ENCODE data around the gene ACTG2. TPM values are rescaled to one million over a fixed set of nuclear protein-coding genes. Genes with fewer than 3 reads are reported as not detected.
A peak's percentile ranks its signal among the peaks of the same experiment; 100 is the strongest.
"Not testable (repeated sequence)": the region's sequence is repeated elsewhere in the genome, so short reads cannot be mapped to it uniquely, and the experiment has no call there.

The ACTG2 gene
- polyA plus RNA-seq, 2 donors = 343 to 660 TPM

DNA sequence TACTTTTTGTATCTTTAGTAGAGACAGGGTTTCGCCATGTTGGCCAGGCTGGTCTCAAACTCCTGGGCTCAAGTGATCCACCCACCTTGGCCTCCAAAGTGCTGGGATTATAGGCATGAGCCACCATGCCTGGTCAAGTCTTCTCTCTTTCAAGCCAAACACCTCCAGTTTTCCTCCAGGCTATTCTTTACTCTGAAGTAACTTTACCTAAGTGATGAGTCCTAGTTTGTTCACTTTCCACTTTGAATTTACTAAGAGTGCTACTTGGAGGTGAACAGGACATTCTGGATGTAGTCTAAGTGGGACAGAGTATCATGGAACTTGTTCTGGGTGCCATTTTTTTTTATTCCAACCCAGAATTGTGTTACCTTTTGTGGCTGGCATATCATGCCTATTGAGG is 47.3 kb downstream of the ACTG2 start:
- H3K27ac ChIP-seq (ENCODE audit: low read depth in 2 of 2, low read length in 1 of 2) = peak overlapping the region; percentile 58 to 74
- not testable (repeated sequence) for H3K9me3 ChIP-seq (ENCODE audit: control insufficient read depth in 2 of 2, insufficient read depth in 1 of 2, low read depth in 1 of 2, low read length in 1 of 2); H3K4me3 ChIP-seq (ENCODE audit: low read depth in 1 of 2, low read length in 2 of 2); H3K27me3 ChIP-seq (ENCODE audit: control insufficient read depth in 1 of 2, insufficient read depth in 2 of 2, low read length in 2 of 2); H3K4me1 ChIP-seq (ENCODE audit: control insufficient read depth in 2 of 2, insufficient read depth in 2 of 2, low read length in 1 of 2); H3K36me3 ChIP-seq (ENCODE audit: control insufficient read depth in 2 of 2, insufficient read depth in 2 of 2, low read length in 1 of 2)
- WGBS, 2 donors = 60 to 76% methylated on average over 1 of the region's 1 CpG

DNA sequence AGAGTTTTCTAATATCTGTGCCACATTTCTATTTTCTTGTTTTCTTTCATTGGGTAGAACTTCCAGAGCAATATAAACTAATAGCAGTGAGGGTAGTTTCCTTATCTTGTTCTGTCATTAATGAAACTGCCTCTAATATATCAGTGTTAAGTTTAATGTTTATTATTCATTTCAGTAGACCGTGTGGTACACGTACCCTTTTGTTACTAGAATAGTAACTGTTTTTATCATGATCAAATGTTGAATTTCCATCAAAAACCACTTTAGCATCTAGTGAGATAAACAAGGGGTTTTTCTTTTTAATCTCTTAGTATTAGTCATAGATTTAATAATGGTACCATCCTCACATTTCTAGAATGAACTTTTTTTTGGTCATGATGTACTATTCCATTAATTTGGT is 49.9 kb downstream of the ACTG2 start:
- peaks cover 2 to 5% of the 10 kb centered on the region in 2 donors for H3K4me1 ChIP-seq (ENCODE audit: control insufficient read depth in 2 of 2, insufficient read depth in 2 of 2, low read length in 1 of 2)
- H3K4me3 ChIP-seq (ENCODE audit: low read depth in 1 of 2, low read length in 2 of 2) = no peak overlapping the region
- H3K27me3 ChIP-seq (ENCODE audit: control insufficient read depth in 1 of 2, insufficient read depth in 2 of 2, low read length in 2 of 2) = no peaks in the 10 kb centered on the region
- no peak overlapping the region for H3K27ac ChIP-seq (ENCODE audit: low read depth in 2 of 2, low read length in 1 of 2)
- WGBS, 2 donors = 53% methylated on average over 2 of the region's 2 CpGs
- peaks cover 4 to 11% of the 10 kb centered on the region in 2 donors for H3K36me3 ChIP-seq (ENCODE audit: control insufficient read depth in 2 of 2, insufficient read depth in 2 of 2, low read length in 1 of 2)
- H3K9me3 ChIP-seq (ENCODE audit: control insufficient read depth in 2 of 2, insufficient read depth in 1 of 2, low read depth in 1 of 2, low read length in 1 of 2) = no peaks in the 10 kb centered on the region

DNA sequence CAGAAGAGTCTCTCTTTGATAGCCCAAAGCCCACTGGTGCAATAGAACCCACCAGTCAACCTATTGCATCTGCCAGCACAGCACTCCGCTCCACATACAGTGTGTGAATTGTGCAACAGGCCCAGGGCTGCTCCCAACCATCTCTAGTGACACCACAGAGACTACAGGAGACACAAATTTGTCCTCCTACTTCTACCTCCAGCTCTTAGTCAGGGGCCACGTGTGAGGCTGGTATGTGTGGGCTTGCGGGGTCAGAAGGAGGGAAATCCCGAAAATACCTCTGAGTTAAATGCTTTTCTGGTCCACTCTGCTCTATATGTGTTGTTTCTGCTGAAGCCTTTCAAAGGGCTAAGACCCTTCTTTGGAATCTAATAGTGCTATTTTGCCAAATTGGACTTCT is 51.9 kb downstream of the ACTG2 start:
- Histone ChIP-seq H3K9me3 (ENCODE audit: control insufficient read depth in 2 of 2, insufficient read depth in 1 of 2, low read depth in 1 of 2, low read length in 1 of 2) (no peaks in the 10 kb centered on the region), H3K4me3 (ENCODE audit: low read depth in 1 of 2, low read length in 2 of 2) (no peak overlapping the region), H3K27me3 (ENCODE audit: control insufficient read depth in 1 of 2, insufficient read depth in 2 of 2, low read length in 2 of 2) (no peaks in the 10 kb centered on the region), H3K36me3 (ENCODE audit: control insufficient read depth in 2 of 2, insufficient read depth in 2 of 2, low read length in 1 of 2) (peaks cover 7 to 19% of the 10 kb centered on the region in 2 donors), H3K4me1 (ENCODE audit: control insufficient read depth in 2 of 2, insufficient read depth in 2 of 2, low read length in 1 of 2) (peaks cover 2% of the 10 kb centered on the region in 2 donors), H3K27ac (ENCODE audit: low read depth in 2 of 2, low read length in 1 of 2) (no peak overlapping the region)
- 86 to 88% methylated on average over 4 of the region's 4 CpGs for WGBS, 2 donors

DNA sequence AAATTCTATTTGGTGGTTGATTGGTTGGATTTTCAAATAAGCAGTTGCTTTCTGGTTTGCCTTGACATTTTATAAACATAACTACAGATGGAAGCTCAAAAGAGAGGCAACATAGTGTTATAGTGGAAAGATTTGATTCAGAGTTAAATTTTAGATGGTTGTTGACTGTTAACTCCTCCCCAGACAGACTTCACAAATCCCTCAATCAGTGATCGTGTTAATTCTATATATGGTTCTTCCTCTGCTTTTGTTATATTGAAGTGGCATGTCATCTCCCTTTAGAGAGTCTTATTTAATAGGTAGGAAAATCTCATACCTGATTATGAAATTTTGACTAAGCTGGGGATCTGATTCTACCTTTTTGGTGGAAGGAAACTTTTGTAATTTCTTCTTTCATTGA is 53.4 kb downstream of the ACTG2 start:
- no peaks in the 10 kb centered on the region for H3K4me1 ChIP-seq (ENCODE audit: control insufficient read depth in 2 of 2, insufficient read depth in 2 of 2, low read length in 1 of 2)
- no peaks in the 10 kb centered on the region for H3K27me3 ChIP-seq (ENCODE audit: control insufficient read depth in 1 of 2, insufficient read depth in 2 of 2, low read length in 2 of 2)
- H3K27ac ChIP-seq (ENCODE audit: low read depth in 2 of 2, low read length in 1 of 2) = no peak overlapping the region
- H3K36me3 ChIP-seq (ENCODE audit: control insufficient read depth in 2 of 2, insufficient read depth in 2 of 2, low read length in 1 of 2) = peaks cover 10 to 24% of the 10 kb centered on the region in 2 donors
- H3K4me3 ChIP-seq (ENCODE audit: low read depth in 1 of 2, low read length in 2 of 2) = no peak overlapping the region
- H3K9me3 ChIP-seq (ENCODE audit: control insufficient read depth in 2 of 2, insufficient read depth in 1 of 2, low read depth in 1 of 2, low read length in 1 of 2) = no peaks in the 10 kb centered on the region
- WGBS, 2 donors = 73 to 85% methylated on average over 1 of the region's 1 CpG

DNA sequence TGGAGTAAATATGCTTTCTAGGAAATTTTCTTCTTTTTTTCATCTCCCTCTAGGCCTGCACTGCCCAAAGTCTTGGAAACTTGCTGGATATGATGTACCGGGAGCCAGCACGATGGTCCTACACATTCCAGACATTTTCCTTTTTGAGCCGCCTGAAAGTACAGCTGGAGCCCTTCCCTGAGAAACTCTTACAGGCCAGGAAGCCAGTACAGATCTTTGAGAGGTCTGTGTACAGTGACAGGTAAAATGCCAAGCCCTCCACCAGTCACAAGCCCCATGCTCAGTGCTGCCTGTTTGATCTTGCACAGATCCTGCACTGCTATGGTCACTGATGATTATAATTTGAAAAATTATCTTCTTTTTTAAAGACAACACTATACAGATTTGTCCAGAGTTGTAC is 53.9 kb downstream of the ACTG2 start:
- peaks cover 10 to 24% of the 10 kb centered on the region in 2 donors for H3K36me3 ChIP-seq (ENCODE audit: control insufficient read depth in 2 of 2, insufficient read depth in 2 of 2, low read length in 1 of 2)
- no peaks in the 10 kb centered on the region for H3K9me3 ChIP-seq (ENCODE audit: control insufficient read depth in 2 of 2, insufficient read depth in 1 of 2, low read depth in 1 of 2, low read length in 1 of 2)
- H3K27me3 ChIP-seq (ENCODE audit: control insufficient read depth in 1 of 2, insufficient read depth in 2 of 2, low read length in 2 of 2) = no peaks in the 10 kb centered on the region
- H3K4me3 ChIP-seq (ENCODE audit: low read depth in 1 of 2, low read length in 2 of 2) = no peak overlapping the region
- WGBS, 2 donors = 84 to 91% methylated on average over 3 of the region's 3 CpGs
- H3K4me1 ChIP-seq (ENCODE audit: control insufficient read depth in 2 of 2, insufficient read depth in 2 of 2, low read length in 1 of 2) = no peaks in the 10 kb centered on the region
- H3K27ac ChIP-seq (ENCODE audit: low read depth in 2 of 2, low read length in 1 of 2) = no peak overlapping the region

DNA sequence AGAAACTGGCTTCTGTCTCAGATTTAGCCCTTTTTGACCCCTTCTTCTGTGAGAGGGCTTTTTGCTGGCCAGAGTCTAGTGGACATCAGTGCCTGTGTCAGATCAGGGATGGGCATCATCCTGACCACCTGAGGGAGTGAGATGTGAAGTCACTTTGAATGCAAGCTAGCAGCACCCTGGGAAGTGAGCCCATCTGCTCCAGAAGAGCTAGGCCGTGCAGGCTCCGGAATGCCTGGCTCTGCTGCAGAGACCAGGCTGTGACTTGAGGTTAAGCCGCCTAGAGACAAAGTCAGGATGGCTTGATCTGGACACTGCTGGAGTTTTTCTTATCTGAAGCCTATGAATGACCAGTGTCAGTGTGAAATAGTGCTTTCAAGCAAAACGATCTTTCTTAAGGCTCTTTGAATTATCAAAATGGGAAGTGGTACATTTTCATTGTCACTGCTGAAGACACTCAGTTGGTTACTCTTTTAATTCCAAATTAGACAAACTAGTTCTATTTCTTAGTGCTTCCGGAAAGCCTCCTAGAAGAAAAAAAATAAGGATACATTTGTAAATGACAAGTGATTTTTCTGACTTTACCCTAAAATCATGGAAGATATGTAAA is 54.7 kb downstream of the ACTG2 start:
- Histone ChIP-seq H3K36me3 (ENCODE audit: control insufficient read depth in 2 of 2, insufficient read depth in 2 of 2, low read length in 1 of 2) (peaks cover 10 to 24% of the 10 kb centered on the region in 2 donors), H3K27ac (ENCODE audit: low read depth in 2 of 2, low read length in 1 of 2) (no peak overlapping the region), H3K9me3 (ENCODE audit: control insufficient read depth in 2 of 2, insufficient read depth in 1 of 2, low read depth in 1 of 2, low read length in 1 of 2) (no peaks in the 10 kb centered on the region), H3K4me3 (ENCODE audit: low read depth in 1 of 2, low read length in 2 of 2) (no peak overlapping the region), H3K27me3 (ENCODE audit: control insufficient read depth in 1 of 2, insufficient read depth in 2 of 2, low read length in 2 of 2) (no peaks in the 10 kb centered on the region), H3K4me1 (ENCODE audit: control insufficient read depth in 2 of 2, insufficient read depth in 2 of 2, low read length in 1 of 2) (no peaks in the 10 kb centered on the region)
- WGBS, 2 donors = 85 to 89% methylated on average over 5 of the region's 5 CpGs

DNA sequence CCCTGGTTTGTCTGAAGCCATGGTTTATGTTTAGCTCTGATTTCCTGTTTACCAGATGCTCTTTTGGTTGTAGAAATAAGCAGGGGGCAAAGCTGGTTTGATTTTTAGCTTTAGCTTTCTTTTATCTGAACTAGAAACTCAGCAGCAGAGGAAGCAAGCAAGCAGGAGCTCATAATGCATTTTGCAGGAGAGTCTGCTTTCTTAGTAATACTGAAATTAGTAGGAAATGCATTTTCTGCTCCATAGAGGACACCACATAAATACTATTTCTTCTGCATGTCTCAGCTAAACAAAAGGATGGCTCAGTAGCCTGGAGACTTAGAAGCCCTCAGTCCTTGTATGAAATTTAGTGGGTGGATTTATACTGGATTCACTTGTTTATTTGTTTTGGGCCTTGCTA is 57.0 kb downstream of the ACTG2 start:
- peaks cover 10 to 24% of the 10 kb centered on the region in 2 donors for H3K36me3 ChIP-seq (ENCODE audit: control insufficient read depth in 2 of 2, insufficient read depth in 2 of 2, low read length in 1 of 2)
- no peaks in the 10 kb centered on the region for H3K9me3 ChIP-seq (ENCODE audit: control insufficient read depth in 2 of 2, insufficient read depth in 1 of 2, low read depth in 1 of 2, low read length in 1 of 2)
- H3K4me1 ChIP-seq (ENCODE audit: control insufficient read depth in 2 of 2, insufficient read depth in 2 of 2, low read length in 1 of 2) = no peaks in the 10 kb centered on the region
- no peak overlapping the region for H3K27ac ChIP-seq (ENCODE audit: low read depth in 2 of 2, low read length in 1 of 2)
- H3K4me3 ChIP-seq (ENCODE audit: low read depth in 1 of 2, low read length in 2 of 2) = no peak overlapping the region
- no peaks in the 10 kb centered on the region for H3K27me3 ChIP-seq (ENCODE audit: control insufficient read depth in 1 of 2, insufficient read depth in 2 of 2, low read length in 2 of 2)

DNA sequence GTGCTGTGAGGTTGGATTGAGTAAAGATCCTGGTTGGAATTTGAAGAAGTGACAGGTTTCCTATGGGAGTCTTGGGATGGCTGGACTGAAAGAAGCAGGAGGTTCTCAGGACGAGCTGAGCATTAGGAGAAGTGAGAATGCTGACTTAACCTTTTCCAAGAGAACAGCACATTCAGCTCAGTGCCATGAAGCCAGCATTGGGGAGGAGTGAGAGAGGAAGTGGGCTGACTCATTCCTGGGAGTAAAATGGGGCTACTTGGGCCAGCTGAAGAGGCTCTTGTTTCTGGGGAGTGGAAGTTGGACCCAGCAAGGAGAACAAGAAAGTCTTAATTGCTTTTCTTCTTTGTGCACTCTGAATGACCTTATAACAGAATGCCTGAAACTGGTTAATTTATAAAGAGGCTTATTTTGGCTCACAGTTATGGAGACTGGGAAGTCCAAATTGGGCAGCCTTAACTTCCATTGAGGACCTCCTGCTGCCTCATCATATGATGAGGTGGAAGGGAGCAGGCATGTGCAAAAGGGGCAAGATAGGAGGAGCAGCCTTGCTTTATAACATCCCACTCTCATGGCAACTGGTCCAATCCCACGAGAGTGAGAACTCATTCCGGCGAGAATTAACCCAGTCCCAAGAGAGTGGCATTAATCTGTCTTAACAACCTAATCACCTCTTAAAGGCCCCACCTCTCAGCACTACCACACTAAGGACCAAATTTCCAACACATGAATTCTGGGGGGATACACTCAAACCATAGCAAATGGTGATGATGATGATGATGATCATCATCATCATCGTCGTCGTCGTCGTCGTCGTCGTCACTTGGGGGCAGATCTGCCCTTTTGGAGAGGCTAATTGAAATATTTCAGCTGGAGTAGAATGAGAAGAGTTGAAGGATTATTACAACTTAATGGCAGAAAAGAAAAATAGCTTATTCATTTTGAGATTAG is 60.0 kb downstream of the ACTG2 start:
- Histone ChIP-seq H3K36me3 (ENCODE audit: control insufficient read depth in 2 of 2, insufficient read depth in 2 of 2, low read length in 1 of 2) (peaks cover 13 to 19% of the 10 kb centered on the region in 2 donors), H3K4me1 (ENCODE audit: control insufficient read depth in 2 of 2, insufficient read depth in 2 of 2, low read length in 1 of 2) (no peaks in the 10 kb centered on the region), H3K27me3 (ENCODE audit: control insufficient read depth in 1 of 2, insufficient read depth in 2 of 2, low read length in 2 of 2) (no peaks in the 10 kb centered on the region), H3K27ac (ENCODE audit: low read depth in 2 of 2, low read length in 1 of 2) (no peak overlapping the region), H3K4me3 (ENCODE audit: low read depth in 1 of 2, low read length in 2 of 2) (no peak overlapping the region), H3K9me3 (ENCODE audit: control insufficient read depth in 2 of 2, insufficient read depth in 1 of 2, low read depth in 1 of 2, low read length in 1 of 2) (no peaks in the 10 kb centered on the region)
- 81 to 89% methylated on average over 12 of the region's 12 CpGs for WGBS, 2 donors

DNA sequence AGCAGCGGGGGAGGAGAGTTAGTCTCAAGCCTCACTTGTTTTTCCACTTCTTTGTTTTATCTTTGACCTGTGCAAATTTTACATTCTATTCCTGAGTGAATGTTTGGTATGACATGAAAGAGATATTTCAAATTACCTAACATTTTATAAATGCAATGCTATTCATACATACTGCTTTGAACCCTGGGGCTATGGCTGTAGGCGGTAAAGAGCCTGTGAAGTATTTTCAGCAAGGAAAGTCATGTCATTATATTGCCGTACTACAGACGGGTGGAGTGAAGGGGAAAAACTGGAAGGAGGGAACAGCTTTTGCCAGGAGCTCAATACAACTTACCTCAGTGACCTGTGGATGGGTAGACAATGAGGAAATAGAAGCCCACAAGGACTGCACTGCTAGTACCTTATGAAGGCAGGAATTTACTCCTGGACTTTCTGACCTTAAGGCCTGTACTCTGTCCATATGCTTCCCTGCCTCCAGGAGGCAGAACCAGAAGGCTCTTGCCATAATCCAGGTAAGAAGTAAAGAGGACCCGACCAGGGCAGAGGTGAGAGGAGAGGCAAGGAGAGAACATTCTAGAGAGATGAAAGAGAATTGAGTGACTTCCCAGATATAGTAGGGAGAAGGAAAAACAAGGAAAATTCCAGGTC is 63.5 kb downstream of the ACTG2 start:
- no peaks in the 10 kb centered on the region for H3K27me3 ChIP-seq (ENCODE audit: control insufficient read depth in 1 of 2, insufficient read depth in 2 of 2, low read length in 2 of 2)
- no peak overlapping the region for H3K27ac ChIP-seq (ENCODE audit: low read depth in 2 of 2, low read length in 1 of 2)
- H3K36me3 ChIP-seq (ENCODE audit: control insufficient read depth in 2 of 2, insufficient read depth in 2 of 2, low read length in 1 of 2) = peaks cover 10 to 12% of the 10 kb centered on the region in 2 donors
- no peaks in the 10 kb centered on the region for H3K4me1 ChIP-seq (ENCODE audit: control insufficient read depth in 2 of 2, insufficient read depth in 2 of 2, low read length in 1 of 2)
- H3K4me3 ChIP-seq (ENCODE audit: low read depth in 1 of 2, low read length in 2 of 2) = no peak overlapping the region
- WGBS, 2 donors = 77 to 81% methylated on average over 5 of the region's 5 CpGs
- no peaks in the 10 kb centered on the region for H3K9me3 ChIP-seq (ENCODE audit: control insufficient read depth in 2 of 2, insufficient read depth in 1 of 2, low read depth in 1 of 2, low read length in 1 of 2)
